Measurements from ENCODE around the gene ACADL. TPM values are rescaled to one million over a fixed set of nuclear protein-coding genes. Genes with fewer than 3 reads are reported as not detected.

Gene ACADL
- total RNA-seq, 1 experiment from 2014 or later: not detected

- Histone ChIP-seq H3K4me3 (replicated peaks in 1 of 2; ENCODE audit: low read depth in 1 of 2, low read length in 2 of 2) (peak overlapping the region; percentile 68 to 72), H3K9me2 (ENCODE audit: insufficient read depth) (no peaks in the 10 kb centered on the region), H3K27ac (ENCODE audit: low read depth, low read length) (peak overlapping the region; percentile 57), H3K9me3 (ENCODE audit: control insufficient read depth in 1 of 2, insufficient read depth in 1 of 2, low read depth in 1 of 2, low read length in 2 of 2) (no peaks in the 10 kb centered on the region), H3K27me3 (ENCODE audit: insufficient read depth, low read length) (no peaks in the 10 kb centered on the region), H3K36me3 (ENCODE audit: control insufficient read depth in 1 of 2, insufficient read depth in 2 of 2, low read length in 2 of 2) (no peaks in the 10 kb centered on the region), H3K79me2 (ENCODE audit: insufficient read depth, low read length) (peaks cover 13% of the 10 kb centered on the region; the same call in 1 of the 2 replicates), H4K20me1 (ENCODE audit: insufficient read depth) (no peaks in the 10 kb centered on the region), H3K4me1 (ENCODE audit: control insufficient read depth in 1 of 2, insufficient read depth in 2 of 2, low read length in 2 of 2) (peaks cover 23 to 44% of the 10 kb centered on the region in 2 experiments), H2AFZ (ENCODE audit: low read depth, low read length, poor library complexity, severe bottlenecking) (no peak overlapping the region), H3K9ac (ENCODE audit: low read length) (peak overlapping the region; percentile 76), H3K4me2 (ENCODE audit: low read length) (peak overlapping the region; percentile 82)
- TF ChIP-seq SRF (IDR thresholded peaks at IDR 0.05; ENCODE audit: low read depth) (no peak), ZFX (IDR thresholded peaks at IDR 0.05) (no peak), REST (IDR thresholded peaks at IDR 0.05; ENCODE audit: low read depth) (no peak), SIN3A (IDR thresholded peaks at IDR 0.05; ENCODE audit: low read depth) (no peak), TCF7L2 (IDR thresholded peaks at IDR 0.05; ENCODE audit: borderline replicate concordance, extremely low read depth, insufficient read depth, insufficient read length) (no peak), SP1 (IDR thresholded peaks at IDR 0.05; ENCODE audit: low read depth) (no peak), ZNF274 (IDR thresholded peaks at IDR 0.05; ENCODE audit: low read depth, low read length) (no peak), JUND (IDR thresholded peaks at IDR 0.05) (no peak), EZH2phosphoT487 (IDR thresholded peaks at IDR 0.05; ENCODE audit: borderline replicate concordance) (no peak), YY1 (IDR thresholded peaks at IDR 0.05; ENCODE audit: extremely low read depth, insufficient replicate concordance, low read depth, low read length) (no peak), RAD21 (IDR thresholded peaks at IDR 0.05; ENCODE audit: low read depth) (no peak), POLR2AphosphoS5 (IDR thresholded peaks at IDR 0.05; ENCODE audit: low read depth, low read length) (no peak), FOSL1 (IDR thresholded peaks at IDR 0.05; ENCODE audit: low read depth) (no peak), ELF1 (IDR thresholded peaks at IDR 0.05; ENCODE audit: borderline replicate concordance, low read depth) (no peak), ATF3 (IDR thresholded peaks at IDR 0.05) (no peak), CBX3 (IDR thresholded peaks at IDR 0.05; ENCODE audit: low read depth) (no peak)
- TF ChIP-seq, protein P1, sequence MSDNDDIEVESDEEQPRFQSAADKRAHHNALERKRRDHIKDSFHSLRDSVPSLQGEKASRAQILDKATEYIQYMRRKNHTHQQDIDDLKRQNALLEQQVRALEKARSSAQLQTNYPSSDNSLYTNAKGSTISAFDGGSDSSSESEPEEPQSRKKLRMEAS (IDR thresholded peaks at IDR 0.05): no peak
- TF ChIP-seq, protein P2, sequence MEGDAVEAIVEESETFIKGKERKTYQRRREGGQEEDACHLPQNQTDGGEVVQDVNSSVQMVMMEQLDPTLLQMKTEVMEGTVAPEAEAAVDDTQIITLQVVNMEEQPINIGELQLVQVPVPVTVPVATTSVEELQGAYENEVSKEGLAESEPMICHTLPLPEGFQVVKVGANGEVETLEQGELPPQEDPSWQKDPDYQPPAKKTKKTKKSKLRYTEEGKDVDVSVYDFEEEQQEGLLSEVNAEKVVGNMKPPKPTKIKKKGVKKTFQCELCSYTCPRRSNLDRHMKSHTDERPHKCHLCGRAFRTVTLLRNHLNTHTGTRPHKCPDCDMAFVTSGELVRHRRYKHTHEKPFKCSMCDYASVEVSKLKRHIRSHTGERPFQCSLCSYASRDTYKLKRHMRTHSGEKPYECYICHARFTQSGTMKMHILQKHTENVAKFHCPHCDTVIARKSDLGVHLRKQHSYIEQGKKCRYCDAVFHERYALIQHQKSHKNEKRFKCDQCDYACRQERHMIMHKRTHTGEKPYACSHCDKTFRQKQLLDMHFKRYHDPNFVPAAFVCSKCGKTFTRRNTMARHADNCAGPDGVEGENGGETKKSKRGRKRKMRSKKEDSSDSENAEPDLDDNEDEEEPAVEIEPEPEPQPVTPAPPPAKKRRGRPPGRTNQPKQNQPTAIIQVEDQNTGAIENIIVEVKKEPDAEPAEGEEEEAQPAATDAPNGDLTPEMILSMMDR (IDR thresholded peaks at IDR 0.05 in 2 of 3, conservative IDR thresholded peaks at IDR 0.05 in 1 of 3; ENCODE audit: borderline replicate concordance in 1 of 3, insufficient read depth in 1 of 3, low read depth in 2 of 3, low read length in 2 of 3): no peak
- no TSS peak for BruUV-seq (replicated peaks)
- ChIA-PET CTCF (no interaction called here), RAD21 (ENCODE audit: low non-redundant PET in 1 of 2, low total read pairs in 2 of 2, uncharacterized antibody in 2 of 2, unreplicated experiment in 2 of 2) (no interaction called here), POLR2A (no interaction called here)
- ATAC-seq (no peak), DNase-seq (ENCODE audit: low read depth, low spot score) (no peak)
- intact Hi-C loops (cut with micrococcal nuclease): loop anchor here (5.0 kb wide), 2 partner anchors 168 to 743 kb away; partner anchors contain the start of gene RPE
Observed at GRCh38 chr2:210170196-210170445, 55.1 kb downstream of the ACADL start.

Data from HCT116 (cell line).